Measurements from ENCODE around the gene SLC51B.

Gene SLC51B

GRCh38 chr15:65062061-65062460 lies 16.9 kb downstream of the SLC51B start:
- no peak overlapping the region for H3K4me3 ChIP-seq (ENCODE audit: control insufficient read depth, low read depth, low read length)
- no peak for DNase-seq (ENCODE audit: low read depth)
- TF ChIP-seq CTCF (IDR thresholded peaks at IDR 0.05; ENCODE audit: control insufficient read depth, insufficient read depth, low read depth, low read length, missing control alignments) = no peak

GRCh38 chr15:65062726-65063125 lies 17.5 kb downstream of the SLC51B start:
- TF ChIP-seq CTCF (IDR thresholded peaks at IDR 0.05; ENCODE audit: control insufficient read depth, insufficient read depth, low read depth, low read length, missing control alignments) = no peak
- H3K4me3 ChIP-seq (ENCODE audit: control insufficient read depth, low read depth, low read length) = no peak overlapping the region
- DNase-seq (ENCODE audit: low read depth) = no peak

- no peak overlapping the region for H3K4me3 ChIP-seq (ENCODE audit: control insufficient read depth, low read depth, low read length)
- DNase-seq (ENCODE audit: low read depth) = no peak
- TF ChIP-seq CTCF (IDR thresholded peaks at IDR 0.05; ENCODE audit: control insufficient read depth, insufficient read depth, low read depth, low read length, missing control alignments) = no peak
These were observed 20.9 kb downstream of the SLC51B start for GRCh38 chr15:65066001-65066634.

- no peak for DNase-seq (ENCODE audit: low read depth)
- no peak overlapping the region for H3K4me3 ChIP-seq (ENCODE audit: control insufficient read depth, low read depth, low read length)
- no peak for TF ChIP-seq CTCF (IDR thresholded peaks at IDR 0.05; ENCODE audit: control insufficient read depth, insufficient read depth, low read depth, low read length, missing control alignments)
These were observed 21.6 kb downstream of the SLC51B start for GRCh38 chr15:65066635-65067316.

GRCh38 chr15:65067317-65067644 lies 22.1 kb downstream of the SLC51B start:
- DNase-seq (ENCODE audit: low read depth) = no peak
- no peak for TF ChIP-seq CTCF (IDR thresholded peaks at IDR 0.05; ENCODE audit: control insufficient read depth, insufficient read depth, low read depth, low read length, missing control alignments)
- H3K4me3 ChIP-seq (ENCODE audit: control insufficient read depth, low read depth, low read length) = no peak overlapping the region

- no peak within 1 kb of the TSS for H3K4me3 ChIP-seq (ENCODE audit: control insufficient read depth, low read depth, low read length)
- no peak for DNase-seq (ENCODE audit: low read depth)
- TF ChIP-seq CTCF (IDR thresholded peaks at IDR 0.05; ENCODE audit: control insufficient read depth, insufficient read depth, low read depth, low read length, missing control alignments) = no peak
These were observed 22.6 kb downstream of the SLC51B start, which contains the start of gene RASL12 for GRCh38 chr15:65067645-65068402. Gene RASL12 (minus strand): TSS chr15:65067991. CDS start chr15:65067835, 156 bp downstream.
